GM19035 (cell line): ENCODE results near the gene ITIH4.
A peak's percentile ranks its signal among the peaks of the same experiment; 100 is the strongest.

Experiments
- ATAC-seq: cut with Tn5 transposase; IDR thresholded peaks from one replicate; pipeline ENCODE4 v1.9.1; 2021; ENCODE audit not compliant: unreplicated experiment

ITIH4 gene

DNA sequence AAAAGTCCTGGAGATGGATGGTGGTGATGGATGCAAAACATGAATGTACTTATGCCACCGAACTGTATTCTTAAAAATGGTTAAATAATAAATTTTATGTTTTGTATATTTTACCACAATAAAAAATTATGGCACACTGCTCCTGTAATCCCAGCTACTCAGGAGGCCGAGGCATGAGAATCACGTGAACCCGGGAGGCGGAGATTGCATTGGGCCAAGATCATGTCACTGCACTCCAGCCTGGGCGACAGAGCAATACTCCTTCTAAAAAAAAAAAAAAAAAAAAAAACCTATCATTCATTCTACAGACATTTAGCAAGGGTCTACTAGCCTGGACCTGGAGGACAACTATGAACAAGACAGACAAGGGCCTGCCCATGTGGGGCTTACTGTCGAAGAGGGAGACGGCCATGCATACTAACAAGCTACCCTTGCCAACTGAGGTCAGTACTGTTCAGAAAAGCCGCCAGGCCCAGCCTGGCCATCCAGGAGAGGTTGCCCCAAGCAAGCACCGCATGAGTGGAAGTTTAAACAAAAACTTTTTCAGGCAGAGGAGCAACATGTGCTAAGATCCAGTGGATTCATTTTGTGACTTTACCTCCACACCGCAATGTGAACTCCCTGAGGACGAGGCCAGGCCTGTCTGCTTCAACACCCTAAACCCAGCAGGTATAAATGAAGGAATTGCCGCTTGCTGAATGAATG is 57.0 kb downstream of the ITIH4 start:
- ATAC-seq = no peak

- ATAC-seq = no peak
These were observed 58.8 kb downstream of the ITIH4 start for GRCh38 chr3:52771702-52772101.

GRCh38 chr3:52771334-52771681 is 59.2 kb downstream of the ITIH4 start:
- ATAC-seq = peak; percentile 9

DNA sequence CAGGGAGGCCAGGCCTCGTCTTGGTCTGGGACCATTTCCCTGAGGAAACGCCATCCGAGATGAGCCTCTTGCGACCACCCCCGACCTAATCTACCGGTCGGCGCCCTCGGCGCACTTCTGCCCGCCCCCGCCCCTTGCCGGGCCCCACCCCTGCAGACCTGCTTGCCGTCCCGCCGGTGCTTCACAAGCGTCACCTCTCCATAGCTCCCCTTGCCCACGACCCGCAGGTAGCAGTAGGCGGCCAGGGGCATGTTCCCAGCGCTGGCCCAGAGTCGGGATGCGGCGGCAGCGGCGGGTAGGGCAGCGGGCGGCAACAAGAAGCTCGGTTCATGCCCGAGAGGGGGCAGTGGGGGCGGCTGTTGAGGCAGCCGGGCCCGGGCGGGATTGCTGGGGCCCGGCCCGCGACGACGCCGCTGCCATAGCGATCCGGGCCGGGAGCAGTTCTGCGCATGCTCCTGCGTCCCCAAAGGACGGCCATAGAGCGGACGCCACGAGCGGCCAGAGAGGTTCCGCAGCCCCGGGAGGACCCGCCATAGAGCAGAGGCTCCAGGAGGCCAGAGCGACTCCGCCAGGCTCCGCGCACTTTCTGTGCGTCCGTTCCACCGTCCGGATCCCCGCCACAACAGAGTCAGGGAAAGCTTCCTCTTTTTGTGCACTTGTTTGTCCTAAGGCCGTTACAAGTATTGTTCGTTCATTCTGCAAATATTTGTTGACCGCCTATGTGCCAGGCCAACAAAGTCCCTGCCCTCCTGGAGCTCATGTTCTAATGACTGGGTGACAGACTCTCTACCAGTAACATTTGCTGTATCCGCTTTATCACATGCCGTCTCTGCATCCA is 59.8 kb downstream of the ITIH4 start, which contains the start of gene NEK4:
NEK4 (minus strand) TSS at position 445 of the 838 bp plus-strand sequence; CDS start at position 251, 194 bp downstream.
- ATAC-seq = peak; percentile 97

DNA sequence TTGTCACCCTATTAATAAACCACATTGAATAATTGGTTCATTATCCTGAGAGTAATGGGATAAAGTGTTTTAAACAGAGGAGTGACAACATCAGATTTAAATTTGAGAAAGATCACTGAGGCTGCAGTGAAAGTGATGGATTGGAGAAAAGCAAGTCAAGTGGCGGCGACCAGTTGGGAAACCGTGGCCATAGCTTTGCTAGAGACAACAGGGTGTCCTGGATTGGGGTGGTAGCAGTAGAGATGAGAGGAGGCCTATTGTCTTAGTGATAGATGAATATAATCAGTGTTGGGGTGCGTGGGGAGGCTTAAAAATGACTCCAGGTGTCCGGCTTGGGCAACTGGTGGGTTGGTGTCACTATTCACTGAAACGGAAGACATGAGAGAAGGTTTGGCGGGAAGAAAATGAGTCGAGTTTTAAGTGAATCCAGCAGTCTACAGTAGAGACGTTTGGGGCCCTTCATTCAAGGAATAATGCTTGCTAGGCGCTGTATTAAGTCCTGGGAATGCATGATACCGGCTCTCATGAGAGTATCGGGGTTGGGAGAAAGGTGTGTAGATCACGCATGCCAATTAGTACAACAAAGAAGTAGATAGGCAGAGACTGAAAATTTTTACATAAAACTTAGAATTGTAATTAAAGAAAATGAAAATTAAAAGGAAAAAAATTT is 60.6 kb downstream of the ITIH4 start:
- no peak for ATAC-seq

GRCh38 chr3:52763466-52763865 is 67.0 kb downstream of the ITIH4 start:
- ATAC-seq = no peak
